Fibroblast of villous mesenchyme (primary cell): ENCODE measurements around the gene MTA3. TPM values are rescaled to one million over a fixed set of nuclear protein-coding genes. Genes with fewer than 3 reads are reported as not detected.
"Not testable (repeated sequence)": the region's sequence is repeated elsewhere in the genome, so short reads cannot be mapped to it uniquely, and the experiment has no call there.

Experiments used
- DNase-seq: peaks from one replicate; pipeline ENCODE4 v3.0.0-alpha.2; 2010; ENCODE audit warnings: low read depth
- H3K4me3 ChIP-seq: 2 replicates; pipeline ENCODE4 v1.5.1; 2011; ENCODE audit warnings: low read depth, mild to moderate bottlenecking, low read length
- total RNA-seq: library from RNA; depleted of rRNA; stranded (reverse); fragments of >200 nt; gene quantifications from 2 replicates; pipeline ENCODE4 v1.2.3, GENCODE V29; 2012
- TF ChIP-seq, protein P1 (sequence below): IDR thresholded peaks from 2 replicates; pipeline ENCODE4 v1.5.1; 2012; ENCODE audit warnings: low read depth, mild to moderate bottlenecking, low read length; ENCODE audit not compliant: insufficient read depth

Gene MTA3
- total RNA-seq, 1 donor: 32.0 TPM

DNA sequence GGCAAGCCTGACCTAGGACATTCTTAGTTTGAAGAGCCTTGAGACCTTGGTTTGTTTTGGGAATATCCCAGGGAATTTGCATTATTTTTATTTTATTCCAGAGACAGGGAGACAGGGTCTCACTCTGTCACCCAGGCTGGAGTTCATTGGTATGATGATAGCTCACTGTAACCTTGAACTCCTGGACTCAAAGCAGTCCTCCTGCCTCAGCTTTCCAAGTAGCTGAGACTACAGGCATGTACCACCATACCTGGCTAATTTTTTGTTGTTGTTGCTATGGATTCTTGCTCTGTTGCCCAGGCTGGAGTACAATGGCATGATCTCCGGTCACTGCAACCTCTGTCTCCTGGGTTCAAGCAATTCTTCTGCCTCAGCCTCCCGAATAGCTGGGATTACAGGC, 4.8 kb downstream of the MTA3 start:
- no peak overlapping the region for H3K4me3 ChIP-seq
- DNase-seq: no peak
- TF ChIP-seq, protein P1, sequence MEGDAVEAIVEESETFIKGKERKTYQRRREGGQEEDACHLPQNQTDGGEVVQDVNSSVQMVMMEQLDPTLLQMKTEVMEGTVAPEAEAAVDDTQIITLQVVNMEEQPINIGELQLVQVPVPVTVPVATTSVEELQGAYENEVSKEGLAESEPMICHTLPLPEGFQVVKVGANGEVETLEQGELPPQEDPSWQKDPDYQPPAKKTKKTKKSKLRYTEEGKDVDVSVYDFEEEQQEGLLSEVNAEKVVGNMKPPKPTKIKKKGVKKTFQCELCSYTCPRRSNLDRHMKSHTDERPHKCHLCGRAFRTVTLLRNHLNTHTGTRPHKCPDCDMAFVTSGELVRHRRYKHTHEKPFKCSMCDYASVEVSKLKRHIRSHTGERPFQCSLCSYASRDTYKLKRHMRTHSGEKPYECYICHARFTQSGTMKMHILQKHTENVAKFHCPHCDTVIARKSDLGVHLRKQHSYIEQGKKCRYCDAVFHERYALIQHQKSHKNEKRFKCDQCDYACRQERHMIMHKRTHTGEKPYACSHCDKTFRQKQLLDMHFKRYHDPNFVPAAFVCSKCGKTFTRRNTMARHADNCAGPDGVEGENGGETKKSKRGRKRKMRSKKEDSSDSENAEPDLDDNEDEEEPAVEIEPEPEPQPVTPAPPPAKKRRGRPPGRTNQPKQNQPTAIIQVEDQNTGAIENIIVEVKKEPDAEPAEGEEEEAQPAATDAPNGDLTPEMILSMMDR: no peak

DNA sequence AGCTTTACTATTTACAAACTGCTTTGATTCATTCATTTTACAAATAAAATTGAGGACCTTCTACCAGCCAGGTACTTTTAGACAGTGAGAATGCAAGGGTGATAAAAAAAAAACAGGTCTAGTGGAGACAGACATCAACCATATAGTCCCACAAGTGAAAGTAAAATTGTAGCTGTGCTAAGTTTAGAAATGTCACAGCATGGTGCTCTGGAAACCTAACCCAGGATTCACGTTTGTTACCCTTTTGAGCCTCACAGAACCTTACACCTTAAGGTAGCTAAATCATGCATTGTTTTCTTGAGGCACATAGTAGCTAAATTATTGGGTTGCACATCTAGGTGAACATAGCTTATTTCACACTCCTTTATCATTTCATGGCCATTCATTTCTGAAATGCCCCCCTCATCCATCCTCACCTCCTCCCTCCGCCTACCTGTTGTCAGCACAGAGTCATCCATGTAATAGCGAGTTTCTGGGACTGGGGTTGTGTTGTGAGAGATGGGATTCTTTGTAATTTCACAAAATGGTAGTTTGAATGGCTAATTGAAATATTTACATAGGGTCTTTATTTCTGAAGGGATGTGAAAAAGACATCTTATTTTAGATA, 7.1 kb downstream of the MTA3 start:
- TF ChIP-seq, protein P1: no peak
- H3K4me3 ChIP-seq: no peak overlapping the region
- DNase-seq: no peak

DNA sequence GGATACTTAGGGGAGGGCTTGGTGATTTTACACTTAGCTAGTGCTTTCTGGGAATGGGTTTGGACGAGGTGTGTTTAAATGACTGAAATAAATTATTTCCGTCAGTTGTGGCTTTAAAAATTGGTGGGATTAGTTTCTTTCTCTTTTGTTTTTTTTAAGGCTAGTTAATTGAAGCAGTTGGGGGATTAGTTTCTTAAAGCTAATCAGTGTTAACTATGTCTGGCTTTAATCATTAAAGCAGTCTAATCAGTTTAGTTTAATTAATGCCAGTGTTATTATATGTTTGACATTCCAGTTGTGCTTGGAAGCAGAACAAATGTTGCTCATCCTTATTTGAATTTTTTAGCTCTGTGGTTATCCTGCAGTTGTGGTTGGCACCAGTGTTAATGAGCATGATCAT, 10.2 kb downstream of the MTA3 start:
- DNase-seq: no peak
- H3K4me3 ChIP-seq: no peak overlapping the region
- TF ChIP-seq, protein P1: no peak

DNA sequence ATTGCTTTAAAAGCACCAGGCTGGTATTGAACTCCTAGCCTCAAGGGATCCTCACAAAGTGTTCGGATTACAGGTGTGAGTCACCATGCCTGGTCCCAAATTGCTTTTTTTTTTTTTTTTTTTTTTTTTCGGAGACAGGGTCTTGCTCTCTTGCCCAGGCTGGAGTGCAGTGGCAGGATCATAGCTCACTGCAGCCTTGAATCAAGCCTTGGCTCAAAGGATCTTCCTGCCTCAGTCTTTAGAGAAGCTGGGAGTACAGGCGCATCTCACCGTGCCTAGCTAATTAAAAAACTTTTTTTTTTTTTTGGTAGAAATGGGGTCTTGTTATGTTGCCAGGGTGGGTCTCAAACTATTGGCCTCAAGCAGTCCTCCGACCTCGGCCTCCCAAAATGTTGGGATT, 12.8 kb downstream of the MTA3 start:
- TF ChIP-seq, protein P1: no peak
- no peak for DNase-seq
- no peak overlapping the region for H3K4me3 ChIP-seq

DNA sequence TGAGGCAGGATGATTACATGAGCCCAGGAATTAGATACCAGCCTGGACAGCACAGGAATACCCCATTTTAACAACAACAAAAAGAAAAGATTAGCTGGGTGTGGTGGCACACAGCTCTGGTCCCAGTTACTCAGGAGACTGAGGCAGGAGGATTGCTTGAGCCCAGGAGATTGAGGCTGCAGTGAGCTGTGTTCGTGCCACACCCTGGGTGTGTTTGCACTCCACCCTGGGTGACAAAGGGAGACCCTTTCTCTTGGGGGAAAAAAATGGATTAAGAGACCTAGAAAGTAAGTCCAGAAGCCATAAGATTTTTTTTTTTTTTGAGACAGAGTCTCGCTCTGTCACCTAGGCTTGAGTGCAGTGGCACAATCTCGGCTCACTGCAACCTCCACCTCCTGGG, 16.2 kb downstream of the MTA3 start:
- not testable (repeated sequence) for DNase-seq

DNA sequence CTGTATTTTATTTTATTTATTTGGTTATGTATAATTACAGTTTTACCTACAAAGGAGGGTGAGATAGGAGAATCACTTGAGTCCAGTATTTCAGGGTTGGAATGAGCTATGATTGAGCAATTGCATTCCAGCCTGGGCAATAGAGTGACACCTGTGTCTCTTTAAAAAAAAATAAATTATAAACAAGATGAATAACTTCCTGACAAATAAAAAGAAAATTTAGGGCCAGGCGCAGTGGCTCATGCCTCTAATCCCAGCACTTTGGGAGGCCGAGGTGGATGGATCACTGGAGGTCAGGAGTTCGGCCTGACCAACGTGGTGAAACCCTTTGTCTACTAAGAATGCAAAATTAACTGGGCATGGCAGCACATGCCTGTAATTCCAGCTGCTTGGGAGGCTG, 17.3 kb downstream of the MTA3 start:
- TF ChIP-seq, protein P1: no peak
- H3K4me3 ChIP-seq: no peak overlapping the region
- no peak for DNase-seq

More for the DNA sequence above, 16.2 kb downstream of the MTA3 start:
- not testable (repeated sequence) for H3K4me3 ChIP-seq

DNA sequence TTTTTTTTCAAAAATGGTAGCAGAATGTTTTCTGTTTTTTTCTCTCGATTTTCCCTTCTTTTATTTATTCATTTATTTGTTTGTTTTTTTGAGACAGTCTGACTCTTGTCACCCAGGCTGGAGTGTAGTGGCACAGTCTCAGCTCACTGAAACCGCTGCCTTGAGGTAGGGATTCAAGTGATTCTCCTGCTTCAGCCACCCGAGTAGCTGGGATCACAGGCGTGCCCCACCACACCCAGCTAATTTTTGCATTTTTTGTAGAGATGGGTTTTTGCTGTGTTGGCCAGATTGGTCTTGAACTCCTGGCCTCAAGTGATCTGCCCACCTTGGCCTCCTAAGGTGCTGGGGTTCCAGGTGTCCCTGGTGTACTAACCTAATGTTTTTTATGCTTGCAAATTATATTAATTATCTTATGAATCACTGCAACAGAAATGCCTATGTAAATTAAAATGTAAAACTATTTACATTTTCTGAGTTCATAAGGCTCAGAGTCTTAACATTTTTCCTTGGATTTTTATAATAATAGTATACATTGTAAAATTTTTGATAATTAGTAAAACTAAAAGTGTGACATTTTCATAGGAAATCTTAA, 19.2 kb downstream of the MTA3 start:
- TF ChIP-seq, protein P1: no peak
- no peak for DNase-seq
- no peak overlapping the region for H3K4me3 ChIP-seq
